ENCODE data around the gene TINCR.

The TINCR gene

GRCh38 chr19:5554828-5555227 is 12.9 kb downstream of the TINCR start:
- TF ChIP-seq TAF1 (IDR thresholded peaks at IDR 0.05; ENCODE audit: borderline replicate concordance, insufficient read depth, low read length), result no peak
- TF ChIP-seq FOXP2 (optimal IDR thresholded peaks at IDR 0.05; ENCODE audit: borderline replicate concordance, extremely low read depth, extremely low read length, insufficient read depth), result no peak
- TF ChIP-seq POLR2AphosphoS5 (IDR thresholded peaks at IDR 0.05; ENCODE audit: low read depth, low read length), result no peak
- TF ChIP-seq SIN3A (IDR thresholded peaks at IDR 0.05; ENCODE audit: borderline replicate concordance, insufficient read depth, low read length), result no peak
- no peak for TF ChIP-seq REST (IDR thresholded peaks at IDR 0.05; ENCODE audit: insufficient read depth in 1 of 2, low read depth in 2 of 2, low read length in 2 of 2)

- TF ChIP-seq POLR2AphosphoS5 (IDR thresholded peaks at IDR 0.05; ENCODE audit: low read depth, low read length) (no peak), SIN3A (IDR thresholded peaks at IDR 0.05; ENCODE audit: borderline replicate concordance, insufficient read depth, low read length) (no peak), REST (IDR thresholded peaks at IDR 0.05; ENCODE audit: insufficient read depth in 1 of 2, low read depth in 2 of 2, low read length in 2 of 2) (no peak), TAF1 (IDR thresholded peaks at IDR 0.05; ENCODE audit: borderline replicate concordance, insufficient read depth, low read length) (no peak), FOXP2 (optimal IDR thresholded peaks at IDR 0.05; ENCODE audit: borderline replicate concordance, extremely low read depth, extremely low read length, insufficient read depth) (no peak)
These were observed 13.9 kb downstream of the TINCR start for GRCh38 chr19:5553892-5554291.

GRCh38 chr19:5547881-5548280 is 19.9 kb downstream of the TINCR start:
- TF ChIP-seq SIN3A (IDR thresholded peaks at IDR 0.05; ENCODE audit: borderline replicate concordance, insufficient read depth, low read length) (no peak), REST (IDR thresholded peaks at IDR 0.05; ENCODE audit: insufficient read depth in 1 of 2, low read depth in 2 of 2, low read length in 2 of 2) (no peak), FOXP2 (optimal IDR thresholded peaks at IDR 0.05; ENCODE audit: borderline replicate concordance, extremely low read depth, extremely low read length, insufficient read depth) (no peak), TAF1 (IDR thresholded peaks at IDR 0.05; ENCODE audit: borderline replicate concordance, insufficient read depth, low read length) (no peak), POLR2AphosphoS5 (IDR thresholded peaks at IDR 0.05; ENCODE audit: low read depth, low read length) (no peak)

- TF ChIP-seq SIN3A (IDR thresholded peaks at IDR 0.05; ENCODE audit: borderline replicate concordance, insufficient read depth, low read length), result no peak
- no peak for TF ChIP-seq FOXP2 (optimal IDR thresholded peaks at IDR 0.05; ENCODE audit: borderline replicate concordance, extremely low read depth, extremely low read length, insufficient read depth)
- no peak for TF ChIP-seq TAF1 (IDR thresholded peaks at IDR 0.05; ENCODE audit: borderline replicate concordance, insufficient read depth, low read length)
These were observed 21.8 kb downstream of the TINCR start for GRCh38 chr19:5545984-5546383.

- TF ChIP-seq POLR2AphosphoS5 (IDR thresholded peaks at IDR 0.05; ENCODE audit: low read depth, low read length), result no peak
- TF ChIP-seq SIN3A (IDR thresholded peaks at IDR 0.05; ENCODE audit: borderline replicate concordance, insufficient read depth, low read length), result no peak
- TF ChIP-seq TAF1 (IDR thresholded peaks at IDR 0.05; ENCODE audit: borderline replicate concordance, insufficient read depth, low read length), result no peak
- TF ChIP-seq REST (IDR thresholded peaks at IDR 0.05; ENCODE audit: insufficient read depth in 1 of 2, low read depth in 2 of 2, low read length in 2 of 2), result no peak
- no peak for TF ChIP-seq FOXP2 (optimal IDR thresholded peaks at IDR 0.05; ENCODE audit: borderline replicate concordance, extremely low read depth, extremely low read length, insufficient read depth)
These were observed 22.7 kb downstream of the TINCR start for GRCh38 chr19:5545051-5545450.
